ENCODE results near the gene BRAF.
"Not testable (repeated sequence)": the region's sequence is repeated elsewhere in the genome, so short reads cannot be mapped to it uniquely, and the experiment has no call there.

BRAF gene

GRCh38 chr7:140945940-140946339 lies 21.2 kb upstream of the BRAF start:
- TF ChIP-seq CTCF (IDR thresholded peaks at IDR 0.05; ENCODE audit: extremely low read depth, missing control alignments): no peak
- DNase-seq (ENCODE audit: low spot score): no peak

GRCh38 chr7:140942242-140942641 lies 17.5 kb upstream of the BRAF start:
- DNase-seq (ENCODE audit: low spot score): not testable (repeated sequence)

GRCh38 chr7:140940898-140941297 lies 16.2 kb upstream of the BRAF start:
- no peak for DNase-seq (ENCODE audit: low spot score)
- TF ChIP-seq CTCF (IDR thresholded peaks at IDR 0.05; ENCODE audit: extremely low read depth, missing control alignments): no peak

- DNase-seq (ENCODE audit: low spot score): no peak
- TF ChIP-seq CTCF (IDR thresholded peaks at IDR 0.05; ENCODE audit: extremely low read depth, missing control alignments): no peak
Measured at GRCh38 chr7:140937702-140938264, 13.1 kb upstream of the BRAF start.

GRCh38 chr7:140928491-140929309 lies 4.0 kb upstream of the BRAF start:
- DNase-seq (ENCODE audit: low spot score): no peak

GRCh38 chr7:140927945-140928344 lies 3.2 kb upstream of the BRAF start:
- not testable (repeated sequence) for DNase-seq (ENCODE audit: low spot score)

More at GRCh38 chr7:140928491-140929309, 4.0 kb upstream of the BRAF start:
- TF ChIP-seq CTCF (IDR thresholded peaks at IDR 0.05; ENCODE audit: extremely low read depth, missing control alignments): no peak

GRCh38 chr7:140927351-140927750 lies 2.6 kb upstream of the BRAF start:
- DNase-seq (ENCODE audit: low spot score): no peak
- TF ChIP-seq CTCF (IDR thresholded peaks at IDR 0.05; ENCODE audit: extremely low read depth, missing control alignments): no peak

GRCh38 chr7:140926021-140926817 lies 1.5 kb upstream of the BRAF start:
- DNase-seq (ENCODE audit: low spot score): no peak
- no peak for TF ChIP-seq CTCF (IDR thresholded peaks at IDR 0.05; ENCODE audit: extremely low read depth, missing control alignments)

Measured in GM20000 (cell line).